Measurements from ENCODE around the gene GAS6. TPM values are rescaled to one million over a fixed set of nuclear protein-coding genes. Genes with fewer than 3 reads are reported as not detected.
A peak's percentile ranks its signal among the peaks of the same experiment; 100 is the strongest.

The GAS6 gene
- total RNA-seq, 1 experiment from 2014 or later, result 28.1 TPM

DNA sequence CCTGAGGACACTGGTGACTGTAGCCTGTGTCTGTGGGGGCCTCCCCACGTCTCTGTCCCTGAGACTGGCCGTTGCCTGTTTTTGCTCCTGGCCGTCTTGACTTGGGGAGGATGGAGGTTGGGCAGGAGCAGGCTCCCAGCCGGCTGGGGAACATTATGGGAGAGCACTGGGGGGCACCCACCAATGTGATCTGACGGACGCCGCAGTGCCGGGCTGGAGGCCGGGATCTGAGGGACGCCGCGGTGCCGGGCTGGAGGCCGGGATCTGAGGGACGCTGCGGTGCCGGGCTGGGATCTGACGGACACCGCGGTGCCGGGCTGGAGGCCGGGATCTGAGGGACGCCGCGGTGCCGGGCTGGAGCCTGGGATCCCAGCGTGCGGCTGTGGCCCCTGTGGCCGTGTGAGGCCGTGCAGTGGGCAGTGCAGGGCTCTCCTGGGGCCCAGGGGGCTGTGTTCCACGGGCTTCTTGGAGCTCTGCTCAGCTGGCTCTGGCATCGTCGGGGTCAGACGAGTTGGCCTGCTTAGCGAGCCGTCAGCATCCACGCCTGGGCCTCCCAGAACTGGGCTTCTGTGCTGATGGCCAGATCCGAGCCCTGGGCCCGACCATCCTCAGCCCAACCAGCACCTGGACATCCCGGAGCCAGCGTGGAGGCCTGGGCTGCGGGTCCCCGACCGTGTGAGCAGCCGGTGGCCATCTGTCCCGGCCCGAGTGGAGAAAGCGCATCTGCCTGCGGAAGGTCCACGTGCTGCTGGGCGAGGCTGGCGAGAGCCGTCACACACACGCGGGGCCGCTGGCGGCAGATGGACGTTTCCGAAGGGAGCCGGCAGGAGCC is 45.8 kb downstream of the GAS6 start:
- Histone ChIP-seq H3K4me3 (ENCODE audit: low read depth in 2 of 2, low read length in 2 of 2) (no peak overlapping the region), H3K4me1 (ENCODE audit: control insufficient read depth, insufficient read depth, low read length) (peaks cover 24% of the 10 kb centered on the region), H3K27me3 (ENCODE audit: control insufficient read depth, insufficient read depth, low read length) (no peaks in the 10 kb centered on the region), H3K36me3 (ENCODE audit: control insufficient read depth, insufficient read depth, low read length) (peaks cover 3% of the 10 kb centered on the region; the same call in 1 of the 2 replicates), H3K9me3 (ENCODE audit: control insufficient read depth, insufficient read depth, low read depth, low read length) (no peaks in the 10 kb centered on the region), H3K27ac (ENCODE audit: low read length) (0 out of 2 replicates have a peak overlapping the region, but pooled peaks have one; percentile 17)
- ChIA-PET POLR2A (no interaction called here), CTCF (no interaction called here)
- DNase-seq (ENCODE audit: low read depth, low spot score) (no peak), ATAC-seq (0 out of 2 replicates have a peak, but pooled peaks have one; percentile 3)
- in situ Hi-C loops (cut with HindIII; ENCODE audit: low pct_unique_long_range_greater_than_20kb, low sequenced_read_pairs), result no loop called here
- BruUV-seq (replicated peaks), result no TSS peak
- intact Hi-C loops (cut with micrococcal nuclease; ENCODE audit: unreplicated experiment), result no loop called here
- TF ChIP-seq CTCF (IDR thresholded peaks at IDR 0.05) (no peak), SIN3A (IDR thresholded peaks at IDR 0.05; ENCODE audit: borderline replicate concordance, insufficient read depth, low read depth, low read length) (no peak), REST (IDR thresholded peaks at IDR 0.05; ENCODE audit: insufficient read depth in 1 of 2, low read depth in 2 of 2, low read length in 1 of 2) (no peak), POLR2AphosphoS5 (IDR thresholded peaks at IDR 0.05; ENCODE audit: low read depth, low read length) (no peak)

DNA sequence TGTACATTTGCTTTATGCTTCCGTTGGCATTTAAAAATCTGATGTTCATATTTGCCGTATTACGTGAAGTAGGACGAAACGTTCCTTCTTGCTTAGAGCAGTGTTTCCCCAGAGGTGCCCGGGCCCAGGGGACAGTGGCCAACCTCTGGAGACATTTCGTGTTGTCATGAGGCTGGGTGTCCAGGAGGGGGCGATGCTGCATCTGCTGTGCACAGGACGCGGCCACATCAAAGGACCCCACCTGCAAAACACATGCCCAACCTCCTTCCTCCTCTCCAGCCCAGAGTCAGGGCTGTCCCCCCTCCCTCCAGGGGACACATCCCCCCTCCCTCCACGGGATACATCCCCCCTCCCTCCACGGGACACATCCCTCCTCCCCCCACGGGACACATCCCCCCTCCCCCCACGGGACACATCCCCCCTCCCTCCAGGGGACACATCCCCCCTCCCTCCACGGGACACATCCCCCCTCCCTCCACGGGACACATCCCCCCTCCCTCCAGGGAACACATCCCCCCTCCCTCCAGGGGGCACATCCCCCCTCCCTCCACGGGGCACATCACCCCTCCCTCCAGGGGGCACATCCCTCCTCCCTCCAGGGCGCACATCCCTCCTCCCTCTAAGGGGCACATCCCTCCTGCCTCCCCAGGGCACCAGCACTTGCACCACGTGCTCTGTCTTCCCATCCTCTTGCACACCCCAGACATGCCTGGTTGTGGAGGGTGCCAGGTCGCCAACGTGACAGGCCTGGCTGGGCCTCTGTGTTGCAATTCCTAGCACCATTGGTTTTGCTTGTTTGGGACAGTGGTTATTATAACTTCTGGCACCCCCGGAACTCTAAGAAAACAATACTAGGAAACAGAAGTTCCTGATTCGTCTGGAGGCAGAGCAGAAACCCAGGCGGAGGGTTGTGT is 46.7 kb downstream of the GAS6 start:
- in situ Hi-C loops (cut with HindIII; ENCODE audit: low pct_unique_long_range_greater_than_20kb, low sequenced_read_pairs), result no loop called here
- ATAC-seq (peak; percentile 60), DNase-seq (ENCODE audit: low read depth, low spot score) (no peak)
- Histone ChIP-seq H3K27me3 (ENCODE audit: control insufficient read depth, insufficient read depth, low read length) (no peaks in the 10 kb centered on the region), H3K27ac (ENCODE audit: low read length) (0 out of 2 replicates have a peak overlapping the region, but pooled peaks have one; percentile 17), H3K4me1 (ENCODE audit: control insufficient read depth, insufficient read depth, low read length) (peaks cover 24% of the 10 kb centered on the region), H3K4me3 (ENCODE audit: low read depth in 2 of 2, low read length in 2 of 2) (no peak overlapping the region), H3K36me3 (ENCODE audit: control insufficient read depth, insufficient read depth, low read length) (peaks cover 3% of the 10 kb centered on the region; the same call in 1 of the 2 replicates), H3K9me3 (ENCODE audit: control insufficient read depth, insufficient read depth, low read depth, low read length) (no peaks in the 10 kb centered on the region)
- TF ChIP-seq CTCF (IDR thresholded peaks at IDR 0.05) (peak; percentile 72), REST (IDR thresholded peaks at IDR 0.05; ENCODE audit: insufficient read depth in 1 of 2, low read depth in 2 of 2, low read length in 1 of 2) (no peak), TCF7L2 (IDR thresholded peaks at IDR 0.05; ENCODE audit: low read depth, low read length) (peak; percentile 100), POLR2AphosphoS5 (IDR thresholded peaks at IDR 0.05; ENCODE audit: low read depth, low read length) (no peak)
- no TSS peak for BruUV-seq (replicated peaks)
- ChIA-PET POLR2A (no interaction called here), CTCF (no interaction called here)
- intact Hi-C loops (cut with micrococcal nuclease; ENCODE audit: unreplicated experiment), result no loop called here
